ENCODE measurements around the gene GPHN.
A peak's percentile ranks its signal among the peaks of the same experiment; 100 is the strongest.

Gene GPHN

DNA sequence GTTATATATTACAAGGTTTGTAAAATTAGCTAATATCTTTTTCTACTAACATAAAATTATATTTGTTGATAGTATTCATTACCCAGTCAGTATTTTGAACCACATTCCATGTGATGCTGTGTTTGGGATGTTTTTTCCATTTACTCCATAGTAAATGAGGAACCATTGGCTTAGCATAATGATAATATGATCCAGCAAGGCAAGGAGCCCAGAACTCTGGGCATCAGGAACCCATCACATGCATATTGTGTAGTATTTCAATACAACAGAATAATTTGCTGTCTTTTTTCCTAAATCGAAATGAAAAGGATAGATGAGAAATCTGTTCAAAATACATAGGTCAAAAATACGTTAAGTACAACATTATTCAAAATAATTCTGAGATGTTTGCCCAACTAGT is 632.6 kb downstream of the GPHN start:
- no peak for DNase-seq (ENCODE audit: low read depth, low spot score)
- Histone ChIP-seq H3K9ac (ENCODE audit: insufficient read length) (no peak overlapping the region), H3K27ac (no peak overlapping the region), H3K9me3 (ENCODE audit: low read depth, low read length) (no peaks in the 10 kb centered on the region), H3K4me3 (no peak overlapping the region), H3K36me3 (ENCODE audit: insufficient read depth, low read length) (no peaks in the 10 kb centered on the region)
- no peak for TF ChIP-seq FOXP2 (optimal IDR thresholded peaks at IDR 0.05; ENCODE audit: control extremely low read depth, extremely low read length, insufficient read depth)
- no peak for TF ChIP-seq POLR2AphosphoS5 (IDR thresholded peaks at IDR 0.05; ENCODE audit: borderline replicate concordance, low read depth, low read length)

DNA sequence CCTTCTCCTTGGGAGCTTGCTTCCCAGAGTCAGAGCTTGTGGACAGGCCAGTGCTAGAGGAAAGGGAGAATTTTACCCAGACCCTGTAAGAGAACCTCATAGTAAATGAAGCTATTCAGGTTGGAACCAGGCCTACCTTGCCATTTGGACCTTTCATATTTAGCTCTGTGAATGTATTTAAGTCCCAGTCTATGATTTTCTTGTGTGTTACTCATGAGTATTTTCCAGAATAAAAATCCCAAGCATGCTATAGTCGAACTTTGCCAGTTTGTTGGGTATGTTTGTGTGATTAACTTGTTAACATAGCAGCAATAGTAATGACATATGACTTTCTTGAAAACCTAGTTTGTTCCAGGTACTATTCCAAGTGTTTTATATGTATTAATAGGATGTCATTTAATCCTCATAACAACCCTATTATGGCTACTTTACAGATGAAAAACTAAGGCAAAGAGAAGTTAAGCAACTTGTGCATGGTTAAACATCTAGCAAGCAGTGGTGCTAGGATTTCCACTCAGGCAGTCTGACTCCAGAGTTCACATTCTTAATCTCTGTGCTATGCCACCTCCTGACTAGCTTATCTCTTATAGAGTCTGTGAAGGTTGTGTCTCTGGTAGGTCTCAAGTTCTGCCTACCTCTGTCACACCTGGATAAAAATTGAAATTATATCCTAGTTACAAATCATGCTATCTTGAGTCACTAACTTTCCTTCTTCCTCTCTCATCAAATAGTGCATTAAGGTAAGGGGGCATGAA is 633.4 kb downstream of the GPHN start:
- no peak for DNase-seq (ENCODE audit: low read depth, low spot score)
- no peak overlapping the region for H3K9ac ChIP-seq (ENCODE audit: insufficient read length)
- no peak overlapping the region for H3K4me3 ChIP-seq
- H3K27ac ChIP-seq: no peak overlapping the region
- no peak for TF ChIP-seq FOXP2 (optimal IDR thresholded peaks at IDR 0.05; ENCODE audit: control extremely low read depth, extremely low read length, insufficient read depth)
- H3K9me3 ChIP-seq (ENCODE audit: low read depth, low read length): no peaks in the 10 kb centered on the region
- H3K36me3 ChIP-seq (ENCODE audit: insufficient read depth, low read length): no peaks in the 10 kb centered on the region

DNA sequence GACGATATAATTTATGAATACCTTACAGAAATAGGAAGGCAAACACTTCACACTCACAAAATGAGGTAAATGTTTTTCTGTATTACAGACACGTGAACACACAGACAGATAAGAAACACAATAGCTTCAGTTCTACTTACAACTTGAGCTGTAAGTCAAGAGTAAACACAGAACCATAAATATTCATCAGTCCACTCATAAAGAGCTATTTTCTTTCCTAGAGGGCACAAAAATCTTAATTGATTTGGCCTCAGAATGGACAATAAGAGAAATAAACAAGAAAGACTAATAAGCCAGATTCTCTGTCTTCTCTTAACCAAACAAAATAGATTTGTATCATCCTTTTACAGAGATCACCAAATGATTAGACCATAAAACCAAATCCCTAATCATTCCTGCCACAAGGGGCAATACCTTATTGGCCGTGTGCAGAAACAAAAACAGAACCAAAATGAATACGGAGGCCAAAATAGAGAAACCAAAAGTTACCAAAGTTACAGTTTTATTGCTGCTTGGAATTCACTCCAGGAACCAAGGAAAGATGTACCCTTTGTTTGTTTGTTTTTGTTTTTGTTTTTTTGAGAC is 643.2 kb downstream of the GPHN start:
- Histone ChIP-seq H3K4me3 (no peak overlapping the region), H3K27ac (no peak overlapping the region), H3K9me3 (ENCODE audit: low read depth, low read length) (no peaks in the 10 kb centered on the region), H3K36me3 (ENCODE audit: insufficient read depth, low read length) (no peaks in the 10 kb centered on the region), H3K9ac (ENCODE audit: insufficient read length) (no peak overlapping the region)
- TF ChIP-seq POLR2AphosphoS5 (IDR thresholded peaks at IDR 0.05; ENCODE audit: borderline replicate concordance, low read depth, low read length) (no peak), FOXP2 (optimal IDR thresholded peaks at IDR 0.05; ENCODE audit: control extremely low read depth, extremely low read length, insufficient read depth) (no peak), EZH2 (IDR thresholded peaks at IDR 0.05) (no peak)
- DNase-seq (ENCODE audit: low read depth, low spot score): no peak

DNA sequence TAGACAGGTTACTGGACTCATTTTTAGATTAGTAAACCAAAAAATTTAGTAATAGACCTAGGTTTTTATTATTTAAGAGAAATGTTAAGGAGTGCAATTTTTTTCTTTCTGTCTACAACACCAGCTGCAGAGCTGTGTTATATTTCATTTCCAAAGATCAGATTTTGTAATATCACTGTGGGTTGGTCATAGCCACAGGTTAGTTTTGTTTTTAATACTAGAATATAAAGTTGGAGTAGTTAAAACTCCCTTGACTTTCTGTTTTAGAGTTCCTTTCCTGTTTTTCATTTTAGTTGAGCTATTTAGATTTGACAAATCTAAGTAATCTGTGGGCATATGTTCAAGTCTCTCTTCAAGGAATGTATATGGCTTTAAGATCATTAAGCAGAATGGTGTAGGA is 650.6 kb downstream of the GPHN start:
- Histone ChIP-seq H3K4me3 (no peak overlapping the region), H3K9me3 (ENCODE audit: low read depth, low read length) (no peaks in the 10 kb centered on the region), H3K9ac (ENCODE audit: insufficient read length) (no peak overlapping the region), H3K27ac (no peak overlapping the region; the same call in 1 of the 2 replicates), H3K36me3 (ENCODE audit: insufficient read depth, low read length) (no peaks in the 10 kb centered on the region)
- TF ChIP-seq FOXP2 (optimal IDR thresholded peaks at IDR 0.05; ENCODE audit: control extremely low read depth, extremely low read length, insufficient read depth): no peak
- TF ChIP-seq EZH2 (IDR thresholded peaks at IDR 0.05): no peak
- no peak for TF ChIP-seq POLR2AphosphoS5 (IDR thresholded peaks at IDR 0.05; ENCODE audit: borderline replicate concordance, low read depth, low read length)
- DNase-seq (ENCODE audit: low read depth, low spot score): no peak

DNA sequence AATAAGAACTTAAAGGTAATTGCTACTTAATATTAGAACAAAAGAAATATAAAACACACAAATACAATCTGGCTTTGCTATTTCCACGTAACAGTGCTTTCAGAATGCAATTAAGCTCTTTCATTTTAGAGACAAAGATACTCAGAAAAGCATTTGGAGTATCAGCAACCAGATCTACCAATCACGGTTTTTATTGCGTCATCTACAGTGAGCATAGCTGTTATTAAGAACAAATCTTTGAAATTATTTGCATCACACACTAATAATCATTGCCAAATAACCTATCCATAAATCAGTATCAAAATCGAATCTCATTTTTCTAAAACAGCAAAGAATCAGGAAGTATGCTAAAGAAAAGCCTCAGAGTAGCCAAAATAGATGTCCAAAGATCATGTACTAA is 654.4 kb downstream of the GPHN start:
- TF ChIP-seq POLR2AphosphoS5 (IDR thresholded peaks at IDR 0.05; ENCODE audit: borderline replicate concordance, low read depth, low read length) (no peak), EZH2 (IDR thresholded peaks at IDR 0.05) (no peak)
- H3K4me3 ChIP-seq: no peak overlapping the region
- H3K27ac ChIP-seq: no peak overlapping the region
- H3K36me3 ChIP-seq (ENCODE audit: insufficient read depth, low read length): no peaks in the 10 kb centered on the region
- H3K9ac ChIP-seq (ENCODE audit: insufficient read length): no peak overlapping the region
- H3K9me3 ChIP-seq (ENCODE audit: low read depth, low read length): no peaks in the 10 kb centered on the region
- no peak for DNase-seq (ENCODE audit: low read depth, low spot score)

DNA sequence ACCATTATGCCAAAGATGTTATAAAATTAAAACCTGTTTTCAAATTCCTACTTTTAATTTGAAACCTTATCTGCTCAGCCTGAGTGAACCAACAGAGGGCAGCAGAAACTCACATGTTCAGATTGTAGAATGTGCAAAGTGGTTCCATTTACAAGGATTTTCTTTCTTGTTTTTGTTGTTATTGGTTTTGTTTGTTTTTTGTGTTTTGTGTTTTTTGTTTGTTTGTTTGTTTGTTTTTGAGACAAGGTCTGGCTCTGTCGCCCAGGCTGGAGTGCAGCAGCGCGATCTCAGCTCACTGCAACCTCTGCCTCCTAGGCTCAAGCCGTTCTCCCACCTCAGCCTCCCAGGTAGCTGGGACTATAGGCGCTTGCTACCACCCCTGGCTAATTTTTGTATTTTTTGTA is 658.5 kb downstream of the GPHN start:
- DNase-seq (ENCODE audit: low read depth, low spot score): peak; percentile 52
- no peak overlapping the region for H3K9ac ChIP-seq (ENCODE audit: insufficient read length)
- H3K4me3 ChIP-seq: no peak overlapping the region
- no peaks in the 10 kb centered on the region for H3K9me3 ChIP-seq (ENCODE audit: low read depth, low read length)
- TF ChIP-seq POLR2AphosphoS5 (IDR thresholded peaks at IDR 0.05; ENCODE audit: borderline replicate concordance, low read depth, low read length) (no peak), FOXP2 (optimal IDR thresholded peaks at IDR 0.05; ENCODE audit: control extremely low read depth, extremely low read length, insufficient read depth) (no peak), EZH2 (IDR thresholded peaks at IDR 0.05) (no peak)
- H3K27ac ChIP-seq: peak overlapping the region; percentile 55
- H3K36me3 ChIP-seq (ENCODE audit: insufficient read depth, low read length): 0 out of 2 replicates have a peak, but pooled peaks cover 4% of the 10 kb centered on the region

DNA sequence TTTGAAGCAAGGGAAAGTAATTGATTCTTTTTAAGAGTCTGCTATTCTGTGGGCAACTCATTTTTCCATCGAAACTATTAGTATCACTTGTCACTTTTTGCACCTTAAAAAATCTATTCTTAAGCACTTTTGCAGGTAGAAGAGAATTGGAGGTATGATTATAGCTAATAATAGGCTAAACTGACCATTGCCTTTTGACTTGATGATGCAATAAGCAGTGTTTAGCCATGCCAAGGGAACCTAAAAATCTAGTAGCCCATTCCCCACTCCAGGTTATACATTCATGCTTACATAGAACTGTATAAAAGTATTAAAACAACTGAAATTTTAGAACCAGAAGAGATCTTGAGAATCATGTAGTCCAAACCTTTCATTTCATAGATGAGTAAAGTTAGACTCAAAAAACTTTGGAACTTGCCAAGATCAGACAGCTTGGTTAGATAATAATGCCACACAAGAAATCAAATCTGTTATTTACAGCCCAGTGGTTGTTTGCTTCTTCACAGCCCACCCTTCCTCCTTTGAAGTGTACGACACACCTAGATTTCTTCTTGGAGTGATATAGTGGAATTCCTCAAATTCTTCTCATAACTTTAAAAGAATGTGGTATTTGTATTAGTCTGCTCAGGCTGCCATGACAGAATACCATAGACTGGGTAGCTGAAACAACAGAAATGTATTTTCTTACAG is 659.6 kb downstream of the GPHN start:
- Histone ChIP-seq H3K4me3 (no peak overlapping the region), H3K36me3 (ENCODE audit: insufficient read depth, low read length) (0 out of 2 replicates have a peak, but pooled peaks cover 4% of the 10 kb centered on the region), H3K9ac (ENCODE audit: insufficient read length) (peak overlapping the region; percentile 2), H3K9me3 (ENCODE audit: low read depth, low read length) (no peaks in the 10 kb centered on the region), H3K27ac (peak overlapping the region; percentile 55)
- TF ChIP-seq POLR2AphosphoS5 (IDR thresholded peaks at IDR 0.05; ENCODE audit: borderline replicate concordance, low read depth, low read length): no peak
- no peak for TF ChIP-seq FOXP2 (optimal IDR thresholded peaks at IDR 0.05; ENCODE audit: control extremely low read depth, extremely low read length, insufficient read depth)
- no peak for TF ChIP-seq EZH2 (IDR thresholded peaks at IDR 0.05)
- no peak for DNase-seq (ENCODE audit: low read depth, low spot score)

DNA sequence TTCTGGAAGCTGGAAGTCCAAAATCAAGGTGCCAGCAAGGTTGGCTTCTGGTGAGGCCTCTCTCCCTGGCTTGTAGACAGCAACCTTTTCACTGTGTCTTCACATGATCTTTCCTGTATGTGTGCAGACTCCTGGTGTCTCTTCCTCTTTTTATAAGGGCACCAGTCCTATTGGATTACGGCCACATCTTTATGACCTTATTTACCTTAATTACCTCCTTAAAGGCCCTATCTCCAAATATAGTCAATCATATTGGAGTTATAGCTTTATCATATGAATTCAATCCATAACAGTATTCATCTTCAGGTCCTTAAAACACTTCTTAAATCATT is 660.1 kb downstream of the GPHN start:
- H3K9ac ChIP-seq (ENCODE audit: insufficient read length): no peak overlapping the region
- H3K9me3 ChIP-seq (ENCODE audit: low read depth, low read length): no peaks in the 10 kb centered on the region
- no peak for DNase-seq (ENCODE audit: low read depth, low spot score)
- H3K36me3 ChIP-seq (ENCODE audit: insufficient read depth, low read length): 0 out of 2 replicates have a peak, but pooled peaks cover 4% of the 10 kb centered on the region
- H3K27ac ChIP-seq: peak overlapping the region; percentile 55; the same call in 1 of the 2 replicates
- H3K4me3 ChIP-seq: no peak overlapping the region
- TF ChIP-seq EZH2 (IDR thresholded peaks at IDR 0.05) (no peak), FOXP2 (optimal IDR thresholded peaks at IDR 0.05; ENCODE audit: control extremely low read depth, extremely low read length, insufficient read depth) (no peak), POLR2AphosphoS5 (IDR thresholded peaks at IDR 0.05; ENCODE audit: borderline replicate concordance, low read depth, low read length) (no peak)
